HepG2 (cell line): ENCODE measurements around the gene COPZ1. TPM values are rescaled to one million over a fixed set of nuclear protein-coding genes. Genes with fewer than 3 reads are reported as not detected.

ENCODE experiments used
- ARID4A ChIP-seq: sonication (generic); formaldehyde crosslinking; IDR thresholded peaks from 2 replicates; pipeline ENCODE4 v1.5.0; 2020; ENCODE audit warnings: mild to moderate bottlenecking, missing genetic modification reagents, borderline replicate concordance
- CBX1 ChIP-seq: IDR thresholded peaks from one replicate; pipeline ENCODE4 v1.6.1; 2016; ENCODE audit warnings: antibody characterized with exemption, low read depth
- GMEB1 ChIP-seq: sonication (generic); formaldehyde crosslinking; IDR thresholded peaks from 2 replicates; pipeline ENCODE4 v1.5.1; 2020; ENCODE audit warnings: missing genetic modification reagents, mild to moderate bottlenecking, borderline replicate concordance
- HIVEP1 ChIP-seq: sonication (generic); formaldehyde crosslinking; IDR thresholded peaks from 2 replicates; pipeline ENCODE4 v1.4.0; 2020; ENCODE audit warnings: mild to moderate bottlenecking, missing genetic modification reagents
- HMGA1 ChIP-seq: sonication (generic); formaldehyde crosslinking; conservative IDR thresholded peaks from 2 replicates; pipeline ENCODE4 v1.4.0; 2020; ENCODE audit warnings: missing genetic modification reagents
- HMGXB4 ChIP-seq, 2 experiments: sonication (generic) in 1 of 2; formaldehyde crosslinking in 1 of 2; IDR thresholded peaks; 2 replicates each; pipeline versions ENCODE4 v1.4.0 to v1.6.1; 2018 to 2020; ENCODE audit warnings: missing genetic modification reagents in 2 of 2, borderline replicate concordance in 1 of 2, low read depth in 1 of 2, mild to moderate bottlenecking in 1 of 2, missing biosample characterization in 1 of 2
- KDM2A ChIP-seq: sonication (generic); formaldehyde crosslinking; IDR thresholded peaks from 2 replicates; pipeline ENCODE4 v1.4.0; 2020; ENCODE audit warnings: low read depth, missing genetic modification reagents, borderline replicate concordance
- KDM3A ChIP-seq: IDR thresholded peaks from 2 replicates; pipeline ENCODE4 v1.6.1; 2018; ENCODE audit warnings: low read depth, missing compliant biosample characterization
- KLF12 ChIP-seq: sonication (generic); formaldehyde crosslinking; IDR thresholded peaks from 2 replicates; pipeline ENCODE4 v1.4.0; 2020; ENCODE audit warnings: missing genetic modification reagents, borderline replicate concordance
- MTF2 ChIP-seq: sonication (generic); formaldehyde crosslinking; IDR thresholded peaks from 2 replicates; pipeline ENCODE4 v1.5.0; 2020; ENCODE audit warnings: missing genetic modification reagents, borderline replicate concordance
- NFKBIZ ChIP-seq: IDR thresholded peaks from 2 replicates; pipeline ENCODE4 v1.6.1; 2018; ENCODE audit warnings: missing genetic modification reagents, missing compliant biosample characterization
- PHF8 ChIP-seq: sonication (generic); formaldehyde crosslinking; IDR thresholded peaks from 2 replicates; pipeline ENCODE4 v1.5.0; 2020; ENCODE audit warnings: missing genetic modification reagents
- U2AF1 ChIP-seq: fragments of 200-400 bp; formaldehyde crosslinking; optimal IDR thresholded peaks from 2 replicates; pipeline ENCODE3; 2017; ENCODE audit warnings: mild to moderate bottlenecking, low read depth, low read length
- ZNF333 ChIP-seq: sonication (generic); formaldehyde crosslinking; IDR thresholded peaks from 2 replicates; pipeline ENCODE4 v1.4.0; 2020; ENCODE audit warnings: mild to moderate bottlenecking, missing genetic modification reagents, borderline replicate concordance
- ZNF546 ChIP-seq: sonication (generic); formaldehyde crosslinking; conservative IDR thresholded peaks from 2 replicates; pipeline ENCODE4 v1.8.1; 2023; ENCODE audit warnings: mild to moderate bottlenecking, missing genetic modification reagents
- ZNF563 ChIP-seq: sonication (generic); formaldehyde crosslinking; IDR thresholded peaks from 2 replicates; pipeline ENCODE4 v1.8.0; 2022; ENCODE audit warnings: mild to moderate bottlenecking, moderate library complexity, missing genetic modification reagents
- ZNF710 ChIP-seq: sonication (generic); formaldehyde crosslinking; IDR thresholded peaks from 2 replicates; pipeline ENCODE4 v1.5.0; 2020; ENCODE audit warnings: mild to moderate bottlenecking, missing genetic modification reagents, borderline replicate concordance
- ZNF891 ChIP-seq: sonication (generic); formaldehyde crosslinking; IDR thresholded peaks from 2 replicates; pipeline ENCODE4 v1.5.0; 2020; ENCODE audit warnings: mild to moderate bottlenecking, missing genetic modification reagents
- polyA plus RNA-seq, 8 experiments: library from polyadenylated mRNA; depleted of rRNA in 3 of 8; stranded (reverse) in 7 of 8; unstranded in 1 of 8; fragments of >200 nt; fragmentation: Illumina TruSeq in 4 of 8; extraction: Trizol in 4 of 8; gene quantifications; 2 replicates each; pipeline versions ENCODE4 v1.2.1 to v1.2.3, GENCODE V29; 2011 to 2016; ENCODE audit warnings: low read depth in 4 of 8, missing spikeins in 1 of 8, mixed read lengths in 1 of 8; ENCODE audit not compliant: insufficient read depth in 1 of 8
- total RNA-seq, 5 experiments: library from RNA; depleted of rRNA; stranded (reverse); fragments of >200 nt; fragmentation: Illumina TruSeq; extraction: Trizol; gene quantifications; 2 replicates each; pipeline ENCODE4 v1.2.3, GENCODE V29; 2016; ENCODE audit warnings: low read depth in 1 of 5

COPZ1 gene
- total and polyA plus RNA-seq, 2 of the 13 experiments (the other 11 are each of a cell fraction or from before 2014, with no cell fraction given): 125 to 184 TPM

GRCh38 chr12:54279632-54280467 lies 45.1 kb upstream of the COPZ1 start, which contains the start of gene CBX5 (continued):
- TF ChIP-seq HIVEP1 (CRISPR knock-in tag) (peak; percentile 82; the same call in 1 of the 2 replicates), HMGA1 (CRISPR knock-in tag) (no peak), NFKBIZ (CRISPR knock-in tag) (peak; percentile 39; the same call in 1 of the 2 replicates), ZNF891 (0 out of 2 replicates have a peak, but pooled peaks have one; percentile 49), U2AF1 (no peak), ZNF333 (peak; percentile 72), MTF2 (no peak), PHF8 (CRISPR knock-in tag) (peak; percentile 74), KDM2A (CRISPR knock-in tag) (peak; percentile 46; the same call in 1 of the 2 replicates), GMEB1 (peak; percentile 25; the same call in 1 of the 2 replicates), ZNF546 (peak; percentile 96), KDM3A (no peak), ZNF563 (CRISPR knock-in tag) (no peak; the same call in 1 of the 2 replicates), CBX1 (peak; percentile 63), ZNF710 (CRISPR knock-in tag) (peak; percentile 79; the same call in 1 of the 2 replicates), KLF12 (CRISPR knock-in tag) (peak; percentile 79; the same call in 1 of the 2 replicates), HMGXB4 (CRISPR knock-in tag; IDR thresholded peaks at IDR 0.05; ENCODE audit: borderline replicate concordance in 1 of 2, low read depth in 1 of 2) (0 out of 4 replicates have a peak, but pooled peaks of 1 of the 2 experiments have one; percentile 6), ARID4A (CRISPR knock-in tag) (peak; percentile 68; the same call in 1 of the 2 replicates)
